COLO668 (cell line): ENCODE data around the gene AEBP1.

Source experiments
- DNase-seq: peaks from one replicate; lab custom pipeline; 2025; ENCODE audit not compliant: unreplicated experiment; lab: John Stamatoyannopoulos, UW

AEBP1 gene

DNA sequence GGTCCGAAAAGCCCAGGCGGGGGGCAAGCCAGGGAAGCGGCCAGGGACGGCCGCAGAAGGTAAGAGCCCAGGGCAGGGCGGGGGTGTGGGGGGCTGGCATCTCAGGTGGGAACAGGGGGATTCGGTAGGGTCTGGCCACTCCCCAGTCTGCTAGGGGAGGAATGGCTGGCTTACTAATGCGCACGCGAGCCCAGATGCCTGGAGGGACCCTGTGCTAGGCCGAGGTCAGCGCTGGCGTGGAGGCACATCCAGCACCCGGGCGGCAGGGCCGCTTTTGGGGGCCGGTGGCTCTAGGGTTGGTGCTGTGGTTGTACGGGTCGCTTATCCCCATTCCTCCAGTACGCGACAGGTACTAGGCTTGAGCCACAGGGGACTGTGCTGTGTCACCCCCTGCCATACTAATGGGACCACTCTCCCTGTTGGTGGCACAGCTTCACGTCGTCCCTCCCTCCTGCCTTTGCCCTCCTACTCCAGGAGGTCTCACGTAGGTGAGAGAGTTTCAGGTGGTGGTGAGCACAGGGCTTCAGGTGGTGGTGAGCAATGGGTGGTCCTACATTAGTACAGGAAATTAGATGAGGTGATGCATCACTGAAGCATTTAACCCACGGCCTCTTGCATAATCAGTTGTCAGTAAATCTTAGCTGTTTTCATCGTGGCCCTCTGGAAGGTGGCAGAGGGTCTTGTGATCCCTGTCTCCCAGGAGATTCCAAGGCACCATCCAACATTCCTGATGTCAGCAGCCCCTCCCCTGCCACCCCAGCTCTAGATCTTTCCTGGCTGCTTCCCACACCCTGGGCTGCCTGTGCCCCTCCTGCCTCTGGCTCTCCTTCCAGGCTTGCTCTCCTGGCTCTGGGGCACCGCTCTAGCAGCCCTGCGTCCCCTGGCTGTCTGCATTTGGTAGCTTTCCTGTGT is 971 bp downstream of the AEBP1 start:
- DNase-seq, result no peak

DNA sequence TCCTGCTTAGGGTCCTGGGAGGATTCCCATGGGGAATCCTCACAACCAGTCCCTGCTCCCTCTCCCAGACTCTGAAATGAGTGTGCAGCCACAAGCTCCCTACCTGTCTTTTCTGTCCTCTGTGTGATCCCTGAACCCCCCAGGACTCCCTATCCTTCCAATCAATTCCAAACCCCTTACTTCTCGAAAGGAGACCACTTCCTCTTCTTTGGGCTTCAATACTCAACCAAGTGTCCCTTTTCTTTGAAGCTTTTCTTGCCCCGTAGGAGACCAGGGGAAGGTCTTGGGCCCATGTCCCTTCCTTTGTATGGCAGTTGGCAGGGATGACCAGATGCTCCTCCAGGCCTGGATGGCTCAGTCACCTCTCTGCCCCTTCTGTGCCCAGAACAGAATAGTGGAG is 1.7 kb downstream of the AEBP1 start:
- no peak for DNase-seq

DNA sequence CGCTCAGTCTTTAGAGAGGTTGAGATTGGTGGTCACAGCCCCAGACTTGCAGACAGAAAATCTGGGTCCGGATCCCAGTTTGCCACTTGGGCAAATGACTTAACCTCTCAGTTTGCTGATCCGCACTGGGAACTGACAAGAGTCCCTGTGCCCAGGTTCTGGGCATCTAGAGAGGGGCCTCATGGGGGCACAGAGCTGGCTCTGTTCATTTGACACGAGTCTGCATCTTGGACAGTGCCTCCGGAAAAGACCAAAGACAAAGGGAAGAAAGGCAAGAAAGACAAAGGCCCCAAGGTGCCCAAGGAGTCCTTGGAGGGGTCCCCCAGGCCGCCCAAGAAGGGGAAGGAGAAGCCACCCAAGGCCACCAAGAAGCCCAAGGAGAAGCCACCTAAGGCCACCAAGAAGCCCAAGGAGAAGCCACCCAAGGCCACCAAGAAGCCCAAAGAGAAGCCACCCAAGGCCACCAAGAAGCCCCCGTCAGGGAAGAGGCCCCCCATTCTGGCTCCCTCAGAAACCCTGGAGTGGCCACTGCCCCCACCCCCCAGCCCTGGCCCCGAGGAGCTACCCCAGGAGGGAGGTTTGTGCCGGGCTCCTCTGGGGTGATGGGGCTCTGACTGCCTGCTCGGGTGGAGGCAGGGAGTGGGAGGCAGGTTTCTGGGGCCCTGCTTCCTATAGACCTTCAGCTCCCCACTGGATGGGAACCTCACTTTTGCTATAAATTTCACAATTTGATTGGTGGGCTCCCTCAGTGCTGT is 2.3 kb downstream of the AEBP1 start:
- no peak for DNase-seq

DNA sequence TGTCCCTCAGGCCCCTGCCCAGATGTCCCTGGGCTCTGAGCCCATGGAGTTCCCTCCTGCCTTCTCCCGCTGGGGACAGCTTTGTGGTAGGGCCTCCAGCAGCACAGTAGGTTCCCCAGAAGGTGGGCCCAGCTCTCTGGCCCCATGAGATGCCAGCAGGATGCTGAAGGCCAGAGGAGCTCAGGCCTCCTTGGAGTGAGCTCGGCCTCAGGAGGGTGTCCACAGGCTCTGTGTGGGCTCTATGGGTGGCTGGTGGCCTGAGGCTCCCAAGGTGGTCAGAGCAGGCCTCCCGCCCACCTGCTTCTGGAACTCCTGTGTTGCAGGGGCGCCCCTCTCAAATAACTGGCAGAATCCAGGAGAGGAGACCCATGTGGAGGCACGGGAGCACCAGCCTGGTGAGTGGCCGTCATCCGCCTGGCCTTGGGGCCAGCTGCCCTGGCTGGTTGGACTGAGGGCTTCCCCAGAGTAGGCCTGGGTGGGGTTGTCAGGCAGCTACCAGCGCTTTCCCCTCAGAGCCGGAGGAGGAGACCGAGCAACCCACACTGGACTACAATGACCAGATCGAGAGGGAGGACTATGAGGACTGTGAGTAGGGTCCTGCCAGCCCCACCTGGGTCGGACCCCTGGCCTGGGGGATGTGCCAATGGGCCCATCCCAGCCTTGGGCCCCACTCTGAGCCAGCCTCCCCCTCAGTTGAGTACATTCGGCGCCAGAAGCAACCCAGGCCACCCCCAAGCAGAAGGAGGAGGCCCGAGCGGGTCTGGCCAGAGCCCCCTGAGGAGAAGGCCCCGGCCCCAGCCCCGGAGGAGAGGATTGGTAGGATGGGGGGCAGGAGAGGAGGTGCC is 3.2 kb downstream of the AEBP1 start:
- no peak for DNase-seq

DNA sequence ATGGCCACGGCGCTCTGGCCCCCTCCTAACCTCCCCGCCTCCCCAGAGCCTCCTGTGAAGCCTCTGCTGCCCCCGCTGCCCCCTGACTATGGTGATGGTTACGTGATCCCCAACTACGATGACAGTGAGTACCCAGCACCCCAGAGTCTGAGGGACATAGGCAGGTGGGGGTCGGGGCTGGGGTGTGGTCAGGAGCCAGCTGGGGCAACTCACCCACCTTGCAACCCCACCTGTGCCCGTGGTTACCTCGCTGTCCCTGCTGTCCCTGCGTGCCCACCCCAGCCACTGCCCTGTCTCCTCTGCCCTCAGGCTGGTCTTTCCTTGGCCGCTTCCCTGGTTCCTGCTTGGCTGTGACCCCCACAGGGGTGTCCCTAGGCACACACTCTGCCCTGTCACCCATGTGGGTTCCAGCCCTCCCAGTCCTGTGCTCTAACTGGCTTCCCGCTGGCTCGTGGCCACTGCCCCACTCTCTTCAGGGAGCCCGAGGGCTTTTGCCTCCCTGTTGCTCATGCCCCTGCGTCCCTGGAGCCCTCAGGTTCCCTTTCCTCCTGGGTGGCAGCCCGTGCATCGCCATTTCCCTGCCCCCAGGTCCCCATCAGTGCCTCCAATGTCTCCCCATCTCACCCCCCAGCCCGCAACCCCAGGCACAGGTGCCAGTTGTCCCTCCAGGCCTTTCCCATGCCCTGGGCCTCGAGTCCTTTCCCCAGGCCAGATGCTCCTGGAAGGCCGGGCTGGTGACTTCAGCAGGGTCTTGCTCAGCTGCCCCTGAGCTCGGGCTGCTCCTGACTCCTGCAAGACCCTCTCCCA is 4.0 kb downstream of the AEBP1 start:
- DNase-seq, result no peak

DNA sequence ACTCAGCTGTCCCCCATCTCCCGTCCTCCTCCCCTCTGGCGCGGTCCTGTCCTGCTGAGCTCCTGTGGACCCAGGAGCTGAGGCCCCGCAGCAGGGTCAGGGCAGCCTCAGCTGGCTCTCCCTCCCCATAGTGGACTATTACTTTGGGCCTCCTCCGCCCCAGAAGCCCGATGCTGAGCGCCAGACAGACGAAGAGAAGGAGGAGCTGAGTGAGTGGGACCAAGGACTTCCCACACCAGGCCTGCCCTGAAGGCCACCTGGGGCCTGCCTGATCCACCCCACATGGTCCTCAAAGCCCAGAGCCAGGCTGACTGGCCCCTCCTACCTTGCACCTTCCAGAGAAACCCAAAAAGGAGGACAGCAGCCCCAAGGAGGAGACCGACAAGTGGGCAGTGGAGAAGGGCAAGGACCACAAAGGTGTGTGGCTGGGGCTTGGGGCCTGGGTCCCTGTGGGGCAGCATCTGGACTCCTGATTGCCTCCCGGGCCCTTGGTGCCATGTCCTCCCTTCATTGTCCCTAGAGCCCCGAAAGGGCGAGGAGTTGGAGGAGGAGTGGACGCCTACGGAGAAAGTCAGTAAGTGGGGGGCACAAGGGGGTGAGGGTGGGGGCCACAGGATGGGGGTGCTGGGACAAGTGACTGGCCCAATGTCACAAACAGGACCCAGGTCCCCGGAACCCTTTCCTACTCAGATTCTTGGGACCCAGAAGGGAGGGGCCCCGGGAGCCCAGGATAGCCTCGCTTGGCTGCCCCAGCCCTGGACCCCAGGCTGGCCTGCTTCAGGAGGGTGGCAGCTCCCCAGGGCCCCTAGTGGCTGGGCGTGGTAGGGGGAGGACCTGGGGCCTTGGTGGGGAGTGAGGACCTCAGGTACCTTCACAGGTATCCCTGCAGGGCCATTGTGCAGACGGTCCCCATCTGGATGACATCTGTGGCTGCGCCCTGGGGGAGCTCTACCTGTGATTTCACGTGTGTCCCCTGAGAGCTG is 4.9 kb downstream of the AEBP1 start:
- no peak for DNase-seq

DNA sequence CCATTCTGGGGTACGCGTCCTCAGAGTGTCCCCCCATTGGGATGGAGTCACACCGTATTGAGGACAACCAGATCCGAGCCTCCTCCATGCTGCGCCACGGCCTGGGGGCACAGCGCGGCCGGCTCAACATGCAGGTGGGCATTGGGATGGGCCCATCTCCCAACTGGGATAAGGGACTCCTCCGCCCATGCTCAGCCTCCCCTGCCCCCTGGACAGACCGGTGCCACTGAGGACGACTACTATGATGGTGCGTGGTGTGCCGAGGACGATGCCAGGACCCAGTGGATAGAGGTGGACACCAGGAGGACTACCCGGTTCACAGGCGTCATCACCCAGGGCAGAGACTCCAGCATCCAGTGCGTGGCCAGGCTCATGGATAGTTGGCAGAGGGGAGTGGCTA is 5.8 kb downstream of the AEBP1 start:
- no peak for DNase-seq

DNA sequence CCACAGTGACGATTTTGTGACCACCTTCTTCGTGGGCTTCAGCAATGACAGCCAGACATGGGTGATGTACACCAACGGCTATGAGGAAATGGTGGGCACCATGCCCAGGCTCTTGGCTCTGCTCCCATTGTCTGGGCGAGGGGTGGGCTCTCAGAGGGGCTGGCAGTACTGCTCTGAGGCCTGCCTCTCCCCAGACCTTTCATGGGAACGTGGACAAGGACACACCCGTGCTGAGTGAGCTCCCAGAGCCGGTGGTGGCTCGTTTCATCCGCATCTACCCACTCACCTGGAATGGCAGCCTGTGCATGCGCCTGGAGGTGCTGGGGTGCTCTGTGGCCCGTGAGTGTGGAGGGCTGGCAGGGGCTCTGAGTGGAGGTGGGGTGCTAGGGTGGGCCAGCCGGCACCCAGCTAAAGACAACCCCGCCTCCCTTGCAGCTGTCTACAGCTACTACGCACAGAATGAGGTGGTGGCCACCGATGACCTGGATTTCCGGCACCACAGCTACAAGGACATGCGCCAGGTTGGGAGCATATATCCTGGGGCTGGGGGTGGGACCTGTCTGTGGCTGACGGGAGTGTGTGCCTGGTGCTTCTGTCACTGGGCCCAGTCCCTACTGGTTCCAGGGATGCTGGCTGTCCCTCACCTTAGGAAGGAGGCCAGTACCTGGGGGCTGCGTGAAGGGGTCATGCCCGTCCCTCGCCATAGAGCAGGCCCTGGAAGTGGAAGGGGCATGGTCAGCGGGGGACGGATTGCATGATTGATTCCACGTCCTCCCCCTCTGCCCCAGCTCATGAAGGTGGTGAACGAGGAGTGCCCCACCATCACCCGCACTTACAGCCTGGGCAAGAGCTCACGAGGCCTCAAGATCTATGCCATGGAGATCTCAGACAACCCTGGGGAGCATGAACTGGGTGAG is 6.8 kb downstream of the AEBP1 start:
- DNase-seq, result no peak

DNA sequence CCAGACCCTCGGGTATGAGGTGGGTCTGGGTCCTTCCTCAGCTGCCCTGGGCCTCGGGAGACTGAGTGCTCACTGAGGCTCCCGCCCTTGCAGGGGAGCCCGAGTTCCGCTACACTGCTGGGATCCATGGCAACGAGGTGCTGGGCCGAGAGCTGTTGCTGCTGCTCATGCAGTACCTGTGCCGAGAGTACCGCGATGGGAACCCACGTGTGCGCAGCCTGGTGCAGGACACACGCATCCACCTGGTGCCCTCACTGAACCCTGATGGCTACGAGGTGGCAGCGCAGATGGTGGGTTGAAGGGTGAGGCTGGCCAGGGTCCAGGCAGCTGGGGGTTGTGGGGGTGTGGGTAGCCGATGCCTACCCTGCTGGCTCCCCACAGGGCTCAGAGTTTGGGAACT is 7.6 kb downstream of the AEBP1 start:
- DNase-seq, result peak; percentile 57

DNA sequence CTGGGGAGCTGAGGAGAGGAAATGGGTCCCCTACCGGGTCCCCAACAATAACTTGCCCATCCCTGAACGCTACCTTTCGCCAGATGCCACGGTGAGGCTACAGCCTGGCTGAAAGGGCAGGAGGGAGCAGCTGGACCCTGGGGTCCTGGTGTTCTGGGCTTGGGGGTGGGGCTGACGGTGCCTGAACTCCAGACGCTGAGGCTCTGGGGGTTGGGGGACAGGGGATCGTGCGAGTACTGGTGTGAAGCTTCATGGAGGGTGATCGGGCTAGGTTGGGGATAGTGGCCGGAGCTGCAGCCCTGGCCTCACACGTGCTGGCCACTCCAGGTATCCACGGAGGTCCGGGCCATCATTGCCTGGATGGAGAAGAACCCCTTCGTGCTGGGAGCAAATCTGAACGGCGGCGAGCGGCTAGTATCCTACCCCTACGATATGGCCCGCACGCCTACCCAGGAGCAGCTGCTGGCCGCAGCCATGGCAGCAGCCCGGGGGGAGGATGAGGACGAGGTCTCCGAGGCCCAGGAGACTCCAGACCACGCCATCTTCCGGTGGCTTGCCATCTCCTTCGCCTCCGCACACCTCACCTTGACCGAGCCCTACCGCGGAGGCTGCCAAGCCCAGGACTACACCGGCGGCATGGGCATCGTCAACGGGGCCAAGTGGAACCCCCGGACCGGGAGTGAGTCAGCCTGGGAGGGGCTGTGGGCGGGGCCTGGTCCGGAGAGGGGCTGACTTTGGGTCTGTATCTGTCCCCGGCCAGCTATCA is 8.3 kb downstream of the AEBP1 start:
- DNase-seq, result peak; percentile 66

DNA sequence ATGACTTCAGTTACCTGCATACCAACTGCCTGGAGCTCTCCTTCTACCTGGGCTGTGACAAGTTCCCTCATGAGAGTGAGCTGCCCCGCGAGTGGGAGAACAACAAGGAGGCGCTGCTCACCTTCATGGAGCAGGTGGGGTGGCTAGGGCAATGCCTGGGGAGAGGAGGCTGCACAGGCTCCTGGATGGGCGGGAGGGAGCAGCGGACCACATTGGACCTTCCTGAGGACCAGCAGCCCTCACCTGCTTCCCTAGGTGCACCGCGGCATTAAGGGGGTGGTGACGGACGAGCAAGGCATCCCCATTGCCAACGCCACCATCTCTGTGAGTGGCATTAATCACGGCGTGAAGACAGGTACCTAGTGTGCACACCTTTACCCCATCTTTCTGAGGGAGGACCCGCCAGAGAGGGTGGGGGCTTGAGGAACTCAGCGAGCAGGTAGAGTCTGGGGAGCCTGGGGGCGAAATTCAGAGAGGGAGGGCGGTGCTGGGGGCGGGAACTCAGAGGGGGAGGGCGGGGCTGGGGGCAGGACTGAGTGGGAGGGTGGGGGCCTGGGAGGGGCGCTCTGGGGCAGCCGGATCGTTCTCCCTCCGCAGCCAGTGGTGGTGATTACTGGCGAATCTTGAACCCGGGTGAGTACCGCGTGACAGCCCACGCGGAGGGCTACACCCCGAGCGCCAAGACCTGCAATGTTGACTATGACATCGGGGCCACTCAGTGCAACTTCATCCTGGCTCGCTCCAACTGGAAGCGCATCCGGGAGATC is 9.0 kb downstream of the AEBP1 start:
- peak; percentile 59 for DNase-seq

DNA sequence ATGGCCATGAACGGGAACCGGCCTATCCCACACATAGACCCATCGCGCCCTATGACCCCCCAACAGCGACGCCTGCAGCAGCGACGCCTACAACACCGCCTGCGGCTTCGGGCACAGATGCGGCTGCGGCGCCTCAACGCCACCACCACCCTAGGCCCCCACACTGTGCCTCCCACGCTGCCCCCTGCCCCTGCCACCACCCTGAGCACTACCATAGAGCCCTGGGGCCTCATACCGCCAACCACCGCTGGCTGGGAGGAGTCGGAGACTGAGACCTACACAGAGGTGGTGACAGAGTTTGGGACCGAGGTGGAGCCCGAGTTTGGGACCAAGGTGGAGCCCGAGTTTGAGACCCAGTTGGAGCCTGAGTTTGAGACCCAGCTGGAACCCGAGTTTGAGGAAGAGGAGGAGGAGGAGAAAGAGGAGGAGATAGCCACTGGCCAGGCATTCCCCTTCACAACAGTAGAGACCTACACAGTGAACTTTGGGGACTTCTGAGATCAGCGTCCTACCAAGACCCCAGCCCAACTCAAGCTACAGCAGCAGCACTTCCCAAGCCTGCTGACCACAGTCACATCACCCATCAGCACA is 9.7 kb downstream of the AEBP1 start:
- DNase-seq, result no peak

DNA sequence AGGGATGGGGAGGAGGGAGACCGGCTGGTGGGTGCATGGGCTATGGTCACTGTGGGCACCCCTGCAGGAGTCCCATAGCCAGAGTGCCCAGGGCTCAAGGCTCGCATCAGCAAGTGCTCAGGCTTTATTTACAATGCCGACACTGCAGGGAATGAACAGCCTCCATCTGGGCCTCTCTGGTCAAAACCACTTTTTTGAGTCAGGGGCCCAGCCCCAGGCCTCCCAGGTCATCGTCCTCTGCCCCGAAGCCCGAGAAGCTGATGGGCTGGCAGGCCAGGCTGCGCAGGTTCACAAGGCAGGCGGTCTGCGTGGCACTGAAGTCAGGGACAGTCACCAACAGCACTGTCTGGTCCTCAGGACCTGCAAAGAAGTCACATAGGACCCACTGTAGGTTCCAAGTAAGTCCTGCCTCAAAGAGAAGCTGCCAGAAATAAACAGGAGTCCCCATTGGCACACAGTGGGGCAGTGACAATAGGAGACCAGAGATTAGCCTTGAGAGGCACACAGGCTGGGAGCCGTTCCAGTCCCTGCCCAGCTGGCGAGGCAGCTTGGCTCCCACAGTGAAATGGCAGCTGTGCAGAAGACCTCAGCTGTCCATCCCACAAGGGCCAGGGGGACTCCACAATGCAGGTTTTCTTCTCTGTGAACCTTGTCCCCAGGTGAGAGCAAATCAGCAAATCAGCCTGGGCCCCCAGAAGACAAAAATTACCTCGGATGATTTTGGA is 10.6 kb downstream of the AEBP1 start:
- DNase-seq, result no peak

DNA sequence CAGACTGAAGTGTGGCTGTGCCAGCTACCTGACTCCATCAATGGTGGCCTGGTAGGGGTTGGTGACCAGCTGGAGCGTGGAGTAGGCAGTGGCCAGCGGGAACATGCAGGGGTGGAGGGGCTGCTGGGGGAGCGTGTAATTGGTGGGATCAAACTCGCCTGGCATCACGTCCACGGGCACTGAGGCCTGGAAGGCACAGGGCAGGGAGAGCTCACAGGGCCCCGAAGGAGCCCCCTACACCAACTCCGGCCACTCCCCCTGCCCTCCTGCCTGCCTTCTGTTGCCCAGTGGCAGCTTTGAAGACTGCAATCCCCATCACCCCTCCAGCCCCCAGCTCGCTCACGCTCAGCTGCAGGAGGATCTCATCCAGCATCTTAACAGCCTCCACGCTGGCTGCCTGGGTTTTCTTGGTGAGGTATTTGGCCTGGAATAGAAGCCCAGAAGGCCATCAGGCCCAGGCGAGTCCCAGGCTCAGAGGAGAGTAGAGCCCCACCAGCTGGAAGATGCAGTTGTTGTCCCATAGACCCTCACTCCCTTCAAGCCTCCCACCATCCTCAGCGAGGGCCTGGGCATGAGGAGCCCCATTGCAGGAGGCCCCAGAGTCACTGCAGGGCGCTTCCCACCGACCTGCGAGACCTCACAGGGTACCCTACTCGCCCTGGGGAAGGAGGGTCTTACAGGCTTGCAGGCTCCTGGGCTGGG is 12.1 kb downstream of the AEBP1 start:
- DNase-seq, result no peak
